SK-N-SH (cell line): Measurements from ENCODE around the gene RFNG.

Source experiments
- CHD2 ChIP-seq: fragments of 150-350 bp; IDR thresholded peaks from 2 replicates; pipeline ENCODE4 v1.6.1; 2018; ENCODE audit warnings: low read length; ENCODE audit not compliant: partially characterized antibody
- CTCF ChIP-seq: fragments of 200-600 bp; sonication (generic); IDR thresholded peaks from 2 replicates; pipeline ENCODE4 v1.6.1; 2017; ENCODE audit warnings: antibody characterized with exemption, mild to moderate bottlenecking, moderate library complexity
- EP300 ChIP-seq, 2 experiments: IDR thresholded peaks; 2 replicates each; pipeline versions ENCODE4 v1.4.0 to v1.6.1; 2012; ENCODE audit warnings: borderline replicate concordance in 1 of 2, low read depth in 1 of 2, low read length in 1 of 2
- FOXJ3 ChIP-seq: sonication (generic); formaldehyde crosslinking; IDR thresholded peaks from 2 replicates; pipeline ENCODE4 v1.5.1; 2020; ENCODE audit warnings: mild to moderate bottlenecking, missing genetic modification reagents
- GABPA ChIP-seq: IDR thresholded peaks from 2 replicates; pipeline ENCODE4 v1.4.0; 2012; ENCODE audit warnings: low read depth, mild to moderate bottlenecking
- GATA2 ChIP-seq: sonication (generic); formaldehyde crosslinking; IDR thresholded peaks from 2 replicates; pipeline ENCODE4 v1.5.0; 2020; ENCODE audit warnings: mild to moderate bottlenecking, missing genetic modification reagents
- NFIC ChIP-seq: IDR thresholded peaks from 2 replicates; pipeline ENCODE4 v1.4.0; 2012; ENCODE audit warnings: borderline replicate concordance
- POLR2AphosphoS5 ChIP-seq: IDR thresholded peaks from 2 replicates; pipeline ENCODE4 v1.6.1; 2012; ENCODE audit warnings: low read depth, low read length
- RFX5 ChIP-seq: IDR thresholded peaks from 2 replicates; pipeline ENCODE4 v1.6.1; 2012; ENCODE audit warnings: mild to moderate bottlenecking, improper control_type of control experiment, low read length

- TF ChIP-seq GABPA (no peak), NFIC (no peak), CTCF (no peak), POLR2AphosphoS5 (no peak), CHD2 (no peak), FOXJ3 (CRISPR knock-in tag) (no peak), EP300 (IDR thresholded peaks at IDR 0.05; ENCODE audit: borderline replicate concordance in 1 of 2, low read depth in 1 of 2, low read length in 1 of 2) (no peak), RFX5 (no peak), GATA2 (CRISPR knock-in tag) (no peak)
Measured at GRCh38 chr17:82054351-82055022, 2.9 kb upstream of the RFNG start.
